Upper lobe of right lung (tissue), 1 donor: Measurements from ENCODE around the gene ASPA. TPM values are rescaled to one million over a fixed set of nuclear protein-coding genes. Genes with fewer than 3 reads are reported as not detected.
A peak's percentile ranks its signal among the peaks of the same experiment; 100 is the strongest.
"Not testable (repeated sequence)": the region's sequence is repeated elsewhere in the genome, so short reads cannot be mapped to it uniquely, and the experiment has no call there.

Source experiments
- ATAC-seq: fragments of 200-7000 bp; cut with Tn5 transposase; one replicate; pipeline ENCODE4 v1.9.1; 2020; ENCODE audit warnings: mild to moderate bottlenecking, moderate library complexity
- DNase-seq: peaks from one replicate; pipeline ENCODE4 v3.0.0-alpha.2; 2020
- H3K27ac ChIP-seq: fragments of 200-600 bp; one replicate; pipeline ENCODE4 v1.8.0; 2022
- H3K27me3 ChIP-seq: fragments of 200-600 bp; one replicate; pipeline ENCODE4 v1.8.0; 2022; ENCODE audit warnings: mild to moderate bottlenecking
- H3K36me3 ChIP-seq: fragments of 200-600 bp; one replicate; pipeline ENCODE4 v1.8.0; 2022
- H3K4me1 ChIP-seq: fragments of 200-600 bp; one replicate; pipeline ENCODE4 v1.8.0; 2022
- H3K4me3 ChIP-seq: fragments of 200-600 bp; one replicate; pipeline ENCODE4 v1.8.0; 2022; ENCODE audit warnings: mild to moderate bottlenecking
- H3K9me3 ChIP-seq: fragments of 200-600 bp; one replicate; pipeline ENCODE4 v1.8.0; 2022
- intact Hi-C: fragments of 100-400 bp; cut with DNase I; formaldehyde crosslinking; loops from one replicate; pipeline ENCODE4 v1.11.0; 2022
- total RNA-seq: library from RNA; stranded (reverse); fragmentation: NEBNext Ultra II Directional; extraction: Animal tissue kit (Norgen Biotek cat#: 25700); gene quantifications from one replicate; pipeline ENCODE4 v1.2.1, GENCODE V29; 2021
- TF ChIP-seq, protein P1 (sequence below): fragments of 200-600 bp; IDR thresholded peaks from one replicate; pipeline ENCODE4 v1.8.0; 2022; ENCODE audit warnings: antibody characterized with exemption
- donor health status: DM: no; HTN: yes; CAD: no; lungs with severe emphysema.

The ASPA gene
- total RNA-seq, 1 donor from 2014 or later, result 8.2 TPM

DNA sequence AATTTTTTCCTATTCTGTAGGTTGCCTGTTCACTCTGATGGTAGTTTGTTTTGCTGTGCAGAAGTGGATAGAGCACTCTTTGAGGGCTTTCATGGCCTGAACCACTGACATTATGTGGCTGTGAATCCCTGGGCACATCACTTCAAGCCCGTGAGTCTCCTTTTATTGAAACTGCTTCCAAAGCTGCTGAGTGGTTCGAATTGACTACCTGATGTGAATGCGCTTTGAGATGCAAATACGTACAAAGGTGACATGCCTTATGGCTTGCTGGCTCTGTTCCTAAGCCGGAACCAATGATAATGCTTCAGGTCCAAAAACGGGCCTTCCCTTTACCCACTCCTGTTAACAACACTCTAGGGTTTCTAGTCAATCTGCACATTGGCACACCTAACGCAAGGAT lies 34.3 kb downstream of the ASPA start:
- Histone ChIP-seq H3K27me3 (no peaks in the 10 kb centered on the region), H3K9me3 (no peaks in the 10 kb centered on the region), H3K4me3 (no peak overlapping the region), H3K27ac (no peak overlapping the region), H3K4me1 (no peaks in the 10 kb centered on the region), H3K36me3 (no peaks in the 10 kb centered on the region)
- DNase-seq (no peak), ATAC-seq (no peak)
- intact Hi-C loops, result no loop called here
- TF ChIP-seq, protein P1, sequence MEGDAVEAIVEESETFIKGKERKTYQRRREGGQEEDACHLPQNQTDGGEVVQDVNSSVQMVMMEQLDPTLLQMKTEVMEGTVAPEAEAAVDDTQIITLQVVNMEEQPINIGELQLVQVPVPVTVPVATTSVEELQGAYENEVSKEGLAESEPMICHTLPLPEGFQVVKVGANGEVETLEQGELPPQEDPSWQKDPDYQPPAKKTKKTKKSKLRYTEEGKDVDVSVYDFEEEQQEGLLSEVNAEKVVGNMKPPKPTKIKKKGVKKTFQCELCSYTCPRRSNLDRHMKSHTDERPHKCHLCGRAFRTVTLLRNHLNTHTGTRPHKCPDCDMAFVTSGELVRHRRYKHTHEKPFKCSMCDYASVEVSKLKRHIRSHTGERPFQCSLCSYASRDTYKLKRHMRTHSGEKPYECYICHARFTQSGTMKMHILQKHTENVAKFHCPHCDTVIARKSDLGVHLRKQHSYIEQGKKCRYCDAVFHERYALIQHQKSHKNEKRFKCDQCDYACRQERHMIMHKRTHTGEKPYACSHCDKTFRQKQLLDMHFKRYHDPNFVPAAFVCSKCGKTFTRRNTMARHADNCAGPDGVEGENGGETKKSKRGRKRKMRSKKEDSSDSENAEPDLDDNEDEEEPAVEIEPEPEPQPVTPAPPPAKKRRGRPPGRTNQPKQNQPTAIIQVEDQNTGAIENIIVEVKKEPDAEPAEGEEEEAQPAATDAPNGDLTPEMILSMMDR, result no peak

DNA sequence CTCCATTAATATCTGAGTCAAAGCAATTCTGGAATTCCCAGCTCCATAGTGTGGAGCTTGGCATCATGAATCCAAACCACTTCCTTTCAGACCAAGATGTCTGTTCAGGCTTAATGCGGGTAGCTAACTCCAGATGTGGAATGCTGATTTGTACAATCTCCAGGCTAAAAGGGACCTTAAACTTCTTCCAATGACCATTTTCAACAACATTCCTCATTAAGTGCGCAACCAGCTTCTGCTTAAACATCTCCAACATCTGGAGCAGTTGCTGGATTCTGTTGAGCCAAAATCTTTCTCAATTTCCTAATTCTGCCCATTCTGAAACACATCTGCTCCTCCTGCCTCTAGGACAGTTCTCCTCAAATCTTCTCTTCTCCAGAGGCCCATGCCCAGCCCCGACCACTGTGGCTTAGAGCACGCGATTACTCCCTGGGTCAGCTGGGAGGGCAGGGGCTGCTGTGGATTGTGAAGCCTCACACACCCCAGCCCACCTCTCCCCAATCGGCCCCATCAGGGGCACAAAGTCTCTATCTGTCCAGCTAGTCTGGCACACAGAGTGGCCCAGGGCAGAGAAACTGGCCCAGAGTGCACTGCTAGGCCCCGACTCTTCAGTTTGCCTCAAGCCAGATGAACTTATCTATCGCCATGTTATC lies 36.2 kb downstream of the ASPA start:
- H3K4me3 ChIP-seq, result no peak overlapping the region
- ATAC-seq (peak; percentile 15), DNase-seq (no peak)
- H3K27ac ChIP-seq, result peak overlapping the region; percentile 60
- H3K27me3 ChIP-seq, result no peaks in the 10 kb centered on the region
- H3K36me3 ChIP-seq, result no peaks in the 10 kb centered on the region
- no peaks in the 10 kb centered on the region for H3K4me1 ChIP-seq
- no peaks in the 10 kb centered on the region for H3K9me3 ChIP-seq
- intact Hi-C loops, result no loop called here
- TF ChIP-seq, protein P1, result no peak

DNA sequence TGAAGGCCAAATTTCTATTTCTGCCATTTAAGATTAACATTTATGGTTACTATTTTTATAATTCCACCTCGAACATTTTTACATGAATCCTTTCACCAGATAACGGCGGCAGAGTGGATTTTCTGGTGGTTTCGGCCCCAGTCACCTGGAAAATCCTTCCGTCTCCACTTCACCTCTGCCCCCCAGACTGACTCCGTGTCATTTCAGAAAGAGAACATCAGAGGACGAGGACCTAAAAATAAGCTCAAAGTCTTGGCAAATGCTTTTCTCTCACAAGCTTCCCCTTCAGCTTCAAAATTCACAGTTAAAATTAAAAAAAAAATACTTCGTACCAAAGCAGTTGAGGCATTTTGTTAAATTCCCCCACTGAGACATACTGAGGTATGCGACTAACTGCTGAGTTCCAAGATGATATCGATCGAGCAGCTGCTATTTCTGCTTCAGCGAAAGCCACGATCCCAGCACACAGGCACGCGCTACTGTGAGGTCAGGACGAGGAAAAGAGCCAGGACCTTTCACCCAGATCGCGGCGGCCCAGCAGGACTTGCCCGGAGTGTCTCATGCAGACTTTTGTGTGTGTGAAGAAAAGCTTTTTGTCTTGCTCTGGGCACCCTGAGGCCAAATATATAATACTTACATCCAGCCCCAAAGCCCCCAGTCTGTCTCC lies 36.8 kb downstream of the ASPA start:
- Histone ChIP-seq H3K27ac (peak overlapping the region; percentile 65), H3K4me3 (no peak overlapping the region), H3K4me1 (no peaks in the 10 kb centered on the region), H3K36me3 (no peaks in the 10 kb centered on the region), H3K9me3 (no peaks in the 10 kb centered on the region), H3K27me3 (no peaks in the 10 kb centered on the region)
- ATAC-seq (peak; percentile 39), DNase-seq (no peak)
- TF ChIP-seq, protein P1, result no peak
- intact Hi-C loops, result no loop called here

DNA sequence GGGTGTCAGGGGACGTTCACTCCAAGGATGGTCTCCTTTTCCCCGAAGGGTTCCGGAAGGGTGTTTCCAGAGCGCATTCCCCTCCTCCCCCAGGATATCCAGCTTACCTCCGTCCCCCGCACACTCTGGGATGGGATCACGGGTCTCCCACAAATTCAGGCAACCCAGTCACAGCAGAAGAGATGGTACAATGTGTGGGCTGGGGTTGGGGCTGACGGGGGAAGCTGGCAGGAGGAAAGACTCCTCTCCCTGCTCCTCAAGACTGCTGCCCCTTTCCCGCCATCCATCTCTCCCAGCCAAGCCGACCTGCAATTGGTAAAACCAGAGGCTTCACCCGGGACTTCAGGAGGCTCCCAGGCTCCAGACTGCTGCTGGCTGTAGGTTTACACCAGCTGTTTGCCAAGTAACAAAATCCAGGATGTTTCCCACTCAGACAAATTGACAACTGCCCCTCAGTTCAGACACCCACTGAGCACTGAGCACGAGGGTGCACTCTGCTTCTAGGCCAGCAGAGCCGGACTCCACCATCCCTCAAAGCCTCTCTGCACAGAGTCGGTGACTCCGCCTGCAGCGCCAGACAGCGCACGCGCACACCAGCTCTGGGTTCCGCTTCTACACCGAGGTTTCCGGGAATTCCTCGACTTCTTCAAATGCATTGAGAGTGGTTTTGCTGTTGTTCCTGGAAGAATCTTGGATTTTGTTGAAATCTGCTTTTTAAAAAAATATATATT lies 37.7 kb downstream of the ASPA start:
- H3K36me3 ChIP-seq, result no peaks in the 10 kb centered on the region
- no peaks in the 10 kb centered on the region for H3K27me3 ChIP-seq
- H3K9me3 ChIP-seq, result no peaks in the 10 kb centered on the region
- H3K4me1 ChIP-seq, result no peaks in the 10 kb centered on the region
- TF ChIP-seq, protein P1, result no peak
- DNase-seq (no peak), ATAC-seq (peak; percentile 32)
- intact Hi-C loops, result no loop called here
- no peak overlapping the region for H3K4me3 ChIP-seq
- H3K27ac ChIP-seq, result peak overlapping the region; percentile 65

DNA sequence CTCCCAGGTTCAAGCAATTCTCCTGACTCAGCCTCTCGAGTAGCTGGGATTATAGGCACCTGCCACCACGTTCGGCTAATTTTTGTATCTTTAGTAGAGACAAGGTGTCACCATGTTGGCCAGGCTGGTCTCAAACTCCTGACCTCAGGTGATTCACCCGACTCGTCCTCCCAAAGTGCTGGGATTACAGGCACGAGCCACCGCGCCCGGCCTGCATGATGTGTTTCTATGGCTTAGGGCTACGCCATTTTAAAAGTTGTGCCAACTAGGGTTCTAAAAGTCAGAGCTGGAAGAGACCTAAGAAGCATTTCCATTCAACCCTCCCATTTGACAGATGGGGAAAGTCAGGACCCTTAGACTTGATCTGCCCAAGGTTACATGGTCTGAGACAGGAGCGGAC lies 38.4 kb downstream of the ASPA start:
- H3K36me3 ChIP-seq, H3K9me3 ChIP-seq, intact Hi-C loops, H3K27ac ChIP-seq, H3K27me3 ChIP-seq, H3K4me3 ChIP-seq, H3K4me1 ChIP-seq, ATAC-seq, DNase-seq: not testable (repeated sequence)

DNA sequence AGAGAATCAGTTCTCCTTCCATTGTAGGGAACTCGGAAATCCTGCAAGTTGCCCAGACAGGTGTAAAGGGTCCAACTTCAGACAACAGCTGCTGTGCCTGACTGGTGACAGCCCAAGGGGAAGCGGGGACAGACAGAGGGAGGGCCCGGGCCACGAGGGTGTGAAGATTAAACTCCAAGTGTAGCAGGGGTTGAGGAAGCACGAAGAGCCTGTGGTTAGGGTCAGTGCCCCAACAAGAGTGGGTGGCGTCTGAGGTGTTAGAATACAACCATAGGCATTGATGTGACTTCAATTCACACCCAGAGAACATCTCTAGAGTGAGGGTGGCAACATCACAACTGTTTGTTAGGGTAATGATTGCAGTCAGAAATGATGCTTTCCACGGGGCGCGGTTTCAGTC lies 39.1 kb downstream of the ASPA start:
- no peak for ATAC-seq
- no peak overlapping the region for H3K27ac ChIP-seq
- no peaks in the 10 kb centered on the region for H3K4me1 ChIP-seq
- H3K27me3 ChIP-seq, result no peaks in the 10 kb centered on the region
- H3K36me3 ChIP-seq, result no peaks in the 10 kb centered on the region
- no peak overlapping the region for H3K4me3 ChIP-seq
- H3K9me3 ChIP-seq, result no peaks in the 10 kb centered on the region
- DNase-seq, result no peak
- intact Hi-C loops, result no loop called here
- TF ChIP-seq, protein P1, result no peak

DNA sequence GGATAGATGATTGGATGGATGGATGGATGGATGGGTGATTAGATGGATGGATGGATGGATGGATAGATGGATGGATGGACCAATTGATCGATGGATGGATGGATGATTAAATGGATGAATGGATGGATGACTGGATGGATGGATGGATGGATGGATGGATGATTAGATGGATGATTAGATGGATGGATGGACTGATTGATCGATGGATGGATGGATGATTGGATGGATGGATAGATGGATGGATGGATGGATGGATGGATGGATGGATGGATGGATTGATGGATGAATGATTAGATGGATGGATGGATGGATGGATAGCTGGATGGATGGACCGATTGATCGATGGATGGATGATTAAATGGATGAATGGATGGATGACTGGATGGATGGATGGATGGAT lies 43.7 kb downstream of the ASPA start:
- H3K27ac ChIP-seq, ATAC-seq, intact Hi-C loops, DNase-seq, H3K9me3 ChIP-seq, H3K27me3 ChIP-seq, H3K4me3 ChIP-seq, H3K4me1 ChIP-seq, H3K36me3 ChIP-seq: not testable (repeated sequence)
